ENCODE results near the gene FSCN2.

- TF ChIP-seq, protein P1, sequence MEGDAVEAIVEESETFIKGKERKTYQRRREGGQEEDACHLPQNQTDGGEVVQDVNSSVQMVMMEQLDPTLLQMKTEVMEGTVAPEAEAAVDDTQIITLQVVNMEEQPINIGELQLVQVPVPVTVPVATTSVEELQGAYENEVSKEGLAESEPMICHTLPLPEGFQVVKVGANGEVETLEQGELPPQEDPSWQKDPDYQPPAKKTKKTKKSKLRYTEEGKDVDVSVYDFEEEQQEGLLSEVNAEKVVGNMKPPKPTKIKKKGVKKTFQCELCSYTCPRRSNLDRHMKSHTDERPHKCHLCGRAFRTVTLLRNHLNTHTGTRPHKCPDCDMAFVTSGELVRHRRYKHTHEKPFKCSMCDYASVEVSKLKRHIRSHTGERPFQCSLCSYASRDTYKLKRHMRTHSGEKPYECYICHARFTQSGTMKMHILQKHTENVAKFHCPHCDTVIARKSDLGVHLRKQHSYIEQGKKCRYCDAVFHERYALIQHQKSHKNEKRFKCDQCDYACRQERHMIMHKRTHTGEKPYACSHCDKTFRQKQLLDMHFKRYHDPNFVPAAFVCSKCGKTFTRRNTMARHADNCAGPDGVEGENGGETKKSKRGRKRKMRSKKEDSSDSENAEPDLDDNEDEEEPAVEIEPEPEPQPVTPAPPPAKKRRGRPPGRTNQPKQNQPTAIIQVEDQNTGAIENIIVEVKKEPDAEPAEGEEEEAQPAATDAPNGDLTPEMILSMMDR (conservative IDR thresholded peaks at IDR 0.05; ENCODE audit: low read length) = no peak
- TF ChIP-seq EZH2phosphoT487 (IDR thresholded peaks at IDR 0.05; ENCODE audit: borderline replicate concordance) = no peak
These were observed 34.8 kb upstream of the FSCN2 start for GRCh38 chr17:81493198-81494038.

Data from Loucy (cell line).